GM19463 (cell line): ENCODE data around the gene NCAPG.
"Not testable (repeated sequence)": the region's sequence is repeated elsewhere in the genome, so short reads cannot be mapped to it uniquely, and the experiment has no call there.

ENCODE experiments used
- ATAC-seq: cut with Tn5 transposase; IDR thresholded peaks from one replicate; pipeline ENCODE4 v1.9.1; 2021; ENCODE audit warnings: mild to moderate bottlenecking, moderate library complexity; ENCODE audit not compliant: unreplicated experiment

The NCAPG gene

DNA sequence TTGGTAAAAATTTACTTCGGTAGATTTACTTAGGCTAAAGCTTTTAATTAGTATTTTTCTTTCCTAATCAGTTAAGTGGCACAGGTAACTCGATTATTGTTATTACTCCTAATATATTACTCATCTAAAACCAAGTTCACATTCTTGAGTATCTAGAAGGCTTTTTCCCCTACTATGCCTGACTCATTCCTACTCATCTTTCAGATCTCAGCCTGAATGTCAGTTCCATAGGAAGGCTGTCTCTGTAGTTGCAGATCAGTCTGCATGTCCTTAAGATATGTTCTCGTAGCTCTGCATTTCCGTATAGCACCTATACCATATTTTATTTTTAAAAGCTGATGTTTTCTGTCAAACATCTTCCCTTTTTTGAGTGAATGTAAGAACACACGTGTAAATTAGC is 23.5 kb upstream of the NCAPG start:
- ATAC-seq = no peak

GRCh38 chr4:17788956-17789355 is 21.8 kb upstream of the NCAPG start:
- no peak for ATAC-seq

DNA sequence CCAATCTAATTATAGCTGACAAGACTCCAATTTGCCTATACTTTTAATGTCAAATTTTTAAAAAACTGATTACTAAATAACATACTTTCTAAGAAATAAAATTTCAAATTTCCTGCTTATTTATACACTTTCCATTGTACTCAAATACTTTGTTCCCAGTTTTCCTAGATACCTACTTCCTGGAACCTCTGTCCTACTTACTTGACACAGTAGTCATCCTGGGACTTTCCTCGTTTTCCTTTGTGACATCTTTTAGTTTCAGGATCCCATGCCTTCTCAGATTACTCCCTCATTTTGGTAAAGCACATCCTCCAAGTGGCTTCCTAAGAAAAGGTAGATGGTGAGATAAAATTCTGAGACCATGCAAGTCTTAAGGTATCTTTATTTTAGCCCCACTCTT is 16.0 kb upstream of the NCAPG start:
- no peak for ATAC-seq

GRCh38 chr4:17797808-17798207 is 13.0 kb upstream of the NCAPG start:
- ATAC-seq = no peak

- ATAC-seq = no peak
Observed at GRCh38 chr4:17805580-17806155, 5.1 kb upstream of the NCAPG start.

DNA sequence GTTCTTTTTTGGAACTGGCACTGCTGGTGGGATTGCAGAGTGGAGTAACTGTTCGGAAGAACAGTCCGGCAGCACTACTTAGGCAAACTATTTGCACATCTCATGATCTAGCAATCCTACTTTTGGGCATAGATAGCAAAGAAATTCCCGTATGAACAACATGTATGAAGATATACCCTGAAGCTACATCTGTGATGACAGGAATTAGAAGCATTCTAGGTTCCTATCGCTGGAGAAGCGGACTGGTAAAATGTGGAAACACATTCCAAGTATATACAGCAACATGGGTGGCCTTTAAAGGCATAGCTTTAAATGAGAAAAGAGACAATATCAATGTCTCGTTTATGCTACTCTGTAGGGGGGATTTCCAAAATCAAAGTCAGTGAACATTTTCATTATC is 3.3 kb upstream of the NCAPG start:
- no peak for ATAC-seq

DNA sequence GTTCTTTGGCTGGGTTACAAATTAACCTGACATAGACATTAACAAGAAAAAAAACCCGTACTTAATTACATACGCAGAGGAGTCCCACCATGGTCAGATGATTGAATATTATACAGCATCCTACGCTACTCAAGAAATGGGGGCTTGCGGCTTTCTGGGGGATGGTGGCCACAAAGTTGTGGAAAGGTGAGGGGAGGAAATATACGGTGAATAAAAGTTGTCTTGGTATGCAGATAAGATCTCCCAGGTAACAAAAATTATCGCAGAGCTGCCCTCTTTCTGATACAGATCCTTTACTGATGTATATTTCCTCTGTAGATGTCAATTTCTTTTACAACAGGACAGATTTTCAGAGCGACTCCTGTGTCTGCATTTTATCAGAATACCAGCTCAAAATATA is 1.1 kb upstream of the NCAPG start:
- no peak for ATAC-seq

DNA sequence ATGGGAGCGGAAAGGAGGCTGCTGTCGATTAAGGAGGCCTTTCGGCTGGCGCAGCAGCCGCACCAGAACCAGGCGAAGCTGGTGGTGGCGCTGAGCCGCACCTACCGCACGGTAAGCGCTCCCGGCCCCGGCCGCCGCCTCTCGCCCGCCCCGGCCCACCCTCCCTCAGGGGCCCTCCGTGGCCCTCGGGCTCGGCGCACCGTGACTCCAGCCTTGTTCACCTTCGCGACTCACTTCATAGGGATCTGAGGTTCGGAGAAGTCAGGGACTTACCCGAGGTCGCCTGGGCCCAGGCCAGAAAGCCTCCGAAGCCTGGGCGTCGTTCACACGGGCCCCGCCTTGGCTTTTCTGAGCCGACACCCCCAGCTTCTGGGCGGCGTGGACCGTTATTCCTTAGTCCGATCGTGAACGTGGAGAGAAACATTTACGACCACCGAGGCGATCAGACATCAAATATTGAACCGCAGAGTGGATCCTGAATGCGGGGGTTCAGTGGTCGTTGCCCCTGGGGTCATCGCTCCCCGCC is 362 bp downstream of the NCAPG start:
- ATAC-seq = peak; percentile 24

DNA sequence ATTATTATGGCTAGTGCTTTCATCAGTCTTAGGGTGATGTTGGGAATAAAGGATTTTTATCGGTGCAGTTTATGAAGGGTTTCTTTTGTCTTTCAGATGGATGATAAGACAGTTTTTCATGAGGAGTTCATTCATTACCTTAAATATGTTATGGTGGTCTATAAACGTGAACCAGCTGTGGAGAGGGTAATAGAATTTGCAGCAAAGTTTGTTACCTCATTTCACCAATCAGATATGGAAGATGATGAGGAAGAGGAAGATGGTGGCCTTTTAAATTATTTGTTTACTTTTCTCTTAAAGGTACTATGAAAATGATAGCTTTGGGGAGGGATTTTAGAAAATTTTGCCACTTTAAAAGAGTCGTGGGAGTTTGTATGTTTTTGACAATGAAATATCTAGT is 1.3 kb downstream of the NCAPG start:
- no peak for ATAC-seq

DNA sequence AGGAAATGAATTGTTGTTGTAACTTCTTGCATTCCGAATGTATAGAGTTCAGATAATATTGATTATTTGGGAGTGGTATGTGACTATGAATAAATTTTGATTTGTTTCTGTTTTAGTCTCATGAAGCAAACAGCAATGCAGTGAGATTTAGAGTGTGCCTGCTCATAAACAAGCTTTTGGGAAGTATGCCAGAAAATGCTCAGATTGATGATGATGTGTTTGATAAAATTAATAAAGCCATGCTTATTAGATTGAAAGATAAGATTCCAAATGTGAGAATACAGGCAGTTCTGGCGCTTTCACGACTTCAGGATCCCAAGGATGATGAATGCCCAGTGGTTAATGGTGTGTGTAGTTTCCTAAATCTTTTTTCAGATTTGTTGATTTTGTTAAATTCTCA is 2.0 kb downstream of the NCAPG start:
- ATAC-seq = no peak

GRCh38 chr4:17814140-17814539 is 3.4 kb downstream of the NCAPG start:
- no peak for ATAC-seq

DNA sequence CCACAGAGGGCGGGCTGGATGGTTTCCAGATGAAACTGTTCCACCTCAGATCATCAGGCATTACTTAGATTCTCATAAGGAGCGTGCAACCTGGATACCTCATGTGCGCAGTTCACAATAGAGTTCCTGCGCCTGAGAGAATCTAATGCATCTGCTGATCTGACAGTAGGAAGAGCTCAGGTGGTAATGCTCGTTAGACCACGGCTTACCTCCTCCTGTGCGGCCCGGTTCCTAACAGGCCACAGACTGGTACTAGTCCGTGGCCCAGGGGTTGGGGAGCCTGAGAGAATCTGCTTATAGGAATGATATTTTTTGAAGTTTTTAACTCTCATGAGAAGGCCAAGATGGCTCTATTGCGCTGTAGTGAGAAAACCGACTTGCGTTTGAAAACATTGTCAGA is 5.4 kb downstream of the NCAPG start:
- ATAC-seq = no peak

DNA sequence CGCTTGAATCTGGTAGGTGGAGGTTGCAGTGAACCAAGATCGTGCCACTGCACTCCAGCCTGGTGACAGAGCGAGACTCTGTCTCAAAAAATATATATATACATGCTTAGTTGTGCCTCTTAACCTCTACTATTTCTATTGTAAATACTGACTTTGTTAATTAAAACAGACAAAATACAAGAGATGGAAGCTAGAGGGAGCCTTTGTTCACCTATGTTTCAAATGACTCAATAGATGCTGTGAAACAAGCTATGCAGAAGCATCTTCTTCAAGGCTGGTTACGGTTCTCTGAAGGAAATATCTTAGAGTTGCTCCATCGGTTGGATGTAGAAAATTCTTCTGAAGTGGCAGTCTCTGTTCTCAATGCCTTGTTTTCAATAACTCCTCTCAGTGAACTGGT is 6.2 kb downstream of the NCAPG start:
- ATAC-seq = peak; percentile 79

DNA sequence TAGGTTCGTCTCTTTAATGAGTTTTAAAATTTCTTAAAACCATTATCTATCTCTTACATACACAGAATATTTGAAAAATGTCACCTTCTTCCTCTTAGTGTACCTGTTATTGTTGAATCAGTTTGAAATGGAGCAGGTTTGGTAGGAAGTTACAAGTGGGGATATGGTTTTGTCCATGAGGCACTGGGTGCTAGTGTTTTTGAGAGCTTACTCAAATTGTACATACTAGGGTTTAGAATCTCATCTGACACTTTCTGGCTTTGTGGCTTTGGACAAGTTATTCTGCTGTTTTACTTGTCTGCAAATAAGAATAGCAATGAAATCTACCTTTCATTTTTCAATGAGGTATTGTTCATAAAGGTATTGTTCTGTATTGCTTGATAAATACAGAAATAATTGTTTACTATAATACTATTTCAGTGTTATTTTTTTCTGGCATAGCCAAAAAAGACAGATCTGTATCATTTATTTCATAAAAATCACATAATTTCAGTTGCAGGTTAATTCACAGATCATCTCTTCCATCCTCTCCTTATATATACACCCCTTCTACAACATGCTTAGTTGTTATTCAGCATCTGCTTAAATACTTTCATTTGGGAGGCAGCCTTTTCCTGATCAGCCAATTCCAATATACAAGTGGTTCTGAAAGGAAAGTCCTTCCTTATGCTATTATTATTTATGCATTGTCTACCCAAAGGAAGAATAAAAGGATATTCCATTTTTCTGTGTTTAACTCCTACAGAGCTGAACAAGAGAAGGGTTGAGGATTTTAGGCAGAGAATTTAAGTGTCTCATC is 13.3 kb downstream of the NCAPG start:
- ATAC-seq = no peak

DNA sequence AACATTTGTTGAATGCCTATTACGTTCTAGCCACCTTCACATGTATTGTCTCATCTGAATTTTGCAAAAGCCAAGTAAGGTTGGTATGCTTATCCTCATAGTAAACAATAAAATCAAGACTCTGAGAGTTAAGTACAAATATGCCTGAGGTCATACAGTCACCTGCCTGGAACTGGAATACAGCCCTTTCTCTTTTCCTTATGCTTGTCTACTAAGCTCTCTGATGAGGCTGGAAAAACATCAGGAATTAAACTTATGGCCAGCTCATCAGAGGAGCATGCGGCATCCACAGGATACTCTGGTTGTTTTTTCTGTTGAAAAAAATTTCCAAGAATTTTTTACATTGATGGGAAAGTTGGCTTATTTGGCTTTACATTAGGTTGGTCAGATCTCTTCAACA is 35.5 kb downstream of the NCAPG start:
- no peak for ATAC-seq

- ATAC-seq = not testable (repeated sequence)
Observed at GRCh38 chr4:17850295-17850694, 39.5 kb downstream of the NCAPG start.

GRCh38 chr4:17851959-17852358 is 41.2 kb downstream of the NCAPG start:
- ATAC-seq = no peak

DNA sequence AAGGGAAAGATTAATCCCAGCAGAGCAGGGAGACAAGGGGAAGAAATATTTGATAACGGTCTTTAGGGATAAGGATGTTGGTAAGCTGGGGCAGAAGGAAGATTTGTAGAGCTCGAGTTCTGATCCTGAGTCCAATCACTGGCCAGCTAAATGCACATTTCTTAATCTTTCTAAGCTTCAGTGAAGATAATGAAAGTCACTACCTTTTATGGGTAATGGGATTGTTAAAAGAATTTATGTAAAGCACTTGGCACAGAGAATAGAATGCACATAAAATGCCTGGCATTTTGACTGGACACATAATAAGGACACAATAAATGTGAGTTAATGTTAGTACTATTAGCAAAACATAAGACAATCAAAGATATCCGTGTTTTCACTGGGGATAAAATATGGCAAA is 43.3 kb downstream of the NCAPG start:
- no peak for ATAC-seq

DNA sequence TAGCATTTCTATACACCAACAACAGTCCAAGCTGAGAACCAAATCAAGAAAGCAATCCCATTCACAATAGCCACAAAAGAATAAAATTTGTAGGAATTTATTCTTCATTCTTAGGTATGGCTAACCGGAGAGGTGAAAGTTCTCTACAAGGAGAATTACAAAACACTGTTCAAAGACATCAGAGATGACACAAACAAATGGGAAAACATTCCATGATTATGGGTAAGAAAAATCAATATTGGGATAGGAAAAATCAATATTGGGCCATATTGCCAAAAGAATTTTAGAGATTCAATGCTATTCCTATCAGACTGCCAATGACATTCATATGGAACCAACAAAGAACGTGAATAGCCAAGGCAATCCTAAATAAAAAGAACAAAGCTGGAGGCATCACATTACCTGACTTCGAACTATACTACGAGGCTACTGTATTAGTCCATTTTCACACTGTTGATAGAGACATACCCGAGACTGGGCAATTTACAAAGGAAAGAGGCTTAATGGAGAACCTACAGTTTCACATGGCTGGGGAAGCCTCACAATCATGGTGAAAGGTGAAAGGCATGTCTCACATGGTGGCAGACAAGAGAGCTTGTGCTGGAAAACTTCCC is 49.1 kb downstream of the NCAPG start:
- ATAC-seq = no peak

GRCh38 chr4:17861906-17862305 is 51.1 kb downstream of the NCAPG start:
- not testable (repeated sequence) for ATAC-seq

GRCh38 chr4:17865866-17866363 is 55.1 kb downstream of the NCAPG start:
- ATAC-seq = no peak

DNA sequence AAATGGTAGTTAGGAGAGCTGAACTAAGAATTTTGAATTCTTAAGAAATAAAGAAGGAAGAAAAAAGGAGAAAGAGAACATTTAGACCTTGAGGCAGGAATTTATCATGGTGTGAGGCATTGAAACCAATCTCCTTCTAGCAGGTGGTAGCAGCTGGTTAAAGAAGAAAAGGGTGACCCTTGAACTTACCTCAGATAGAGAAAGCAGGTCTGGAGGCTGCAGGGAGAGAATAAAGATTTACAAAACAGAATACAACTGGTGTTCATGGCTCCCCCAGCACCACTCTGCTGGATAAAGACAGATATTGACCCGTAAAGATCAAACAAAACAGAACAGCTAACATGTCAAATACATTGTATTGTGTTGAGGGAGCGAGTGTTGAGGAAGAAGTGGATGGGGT is 56.0 kb downstream of the NCAPG start:
- no peak for ATAC-seq
